ENCODE results near the gene ADGRG1.

GRCh38 chr16:57657228-57657627, 28.8 kb downstream of the ADGRG1 start:
- no peak for TF ChIP-seq POLR2A (IDR thresholded peaks at IDR 0.05)
- TF ChIP-seq CTCF (IDR thresholded peaks at IDR 0.05): no peak
- TF ChIP-seq POLR2AphosphoS5 (IDR thresholded peaks at IDR 0.05): no peak
- TF ChIP-seq EP300 (IDR thresholded peaks at IDR 0.05): no peak
